NCI-H748 (cell line): ENCODE results near the gene RGS5.

Experiments used
- DNase-seq: peaks from one replicate; lab custom pipeline; 2025; ENCODE audit not compliant: unreplicated experiment; lab: John Stamatoyannopoulos, UW

Gene RGS5

GRCh38 chr1:163147019-163147418 is 55.7 kb downstream of the RGS5 start:
- no peak for DNase-seq

- DNase-seq: no peak
Observed at GRCh38 chr1:163145435-163145834, 57.3 kb downstream of the RGS5 start.

- DNase-seq: peak; percentile 31
Observed at GRCh38 chr1:163144418-163144817, 58.3 kb downstream of the RGS5 start.

- DNase-seq: no peak
Observed at GRCh38 chr1:163142152-163142551, 60.6 kb downstream of the RGS5 start.

GRCh38 chr1:163141556-163141955 is 61.2 kb downstream of the RGS5 start:
- no peak for DNase-seq

- no peak for DNase-seq
Observed at GRCh38 chr1:163137556-163138265, 65.0 kb downstream of the RGS5 start.

GRCh38 chr1:163131981-163132380 is 70.7 kb downstream of the RGS5 start:
- no peak for DNase-seq

- DNase-seq: no peak
Observed at GRCh38 chr1:163130225-163130856, 72.4 kb downstream of the RGS5 start.

- no peak for DNase-seq
Observed at GRCh38 chr1:163128282-163128681, 74.4 kb downstream of the RGS5 start.

GRCh38 chr1:163124812-163125211 is 77.9 kb downstream of the RGS5 start:
- no peak for DNase-seq

- no peak for DNase-seq
Observed at GRCh38 chr1:163120372-163120771, 82.3 kb downstream of the RGS5 start.

- no peak for DNase-seq
Observed at GRCh38 chr1:163119707-163120106, 83.0 kb downstream of the RGS5 start.

- no peak for DNase-seq
Observed at GRCh38 chr1:163115887-163116286, 86.8 kb downstream of the RGS5 start.

- DNase-seq: no peak
Observed at GRCh38 chr1:163107655-163108054, 95.1 kb downstream of the RGS5 start.

GRCh38 chr1:163106364-163106987 is 96.2 kb downstream of the RGS5 start:
- DNase-seq: no peak

- no peak for DNase-seq
Observed at GRCh38 chr1:163104385-163105099, 98.2 kb downstream of the RGS5 start.

GRCh38 chr1:163102590-163102989 is 100.1 kb downstream of the RGS5 start:
- DNase-seq: no peak

GRCh38 chr1:163095213-163095612 is 107.5 kb downstream of the RGS5 start:
- no peak for DNase-seq

GRCh38 chr1:163094589-163094988 is 108.1 kb downstream of the RGS5 start:
- DNase-seq: no peak

- DNase-seq: no peak
Observed at GRCh38 chr1:163094182-163094581, 108.5 kb downstream of the RGS5 start.

- DNase-seq: no peak
Observed at GRCh38 chr1:163093579-163093978, 109.1 kb downstream of the RGS5 start.

- DNase-seq: no peak
Observed at GRCh38 chr1:163093169-163093568, 109.5 kb downstream of the RGS5 start.
